Left ventricle myocardium inferior (tissue), 1 donor: Measurements from ENCODE around the gene PKP1. TPM values are rescaled to one million over a fixed set of nuclear protein-coding genes. Genes with fewer than 3 reads are reported as not detected.

ENCODE experiments used
- DNase-seq: peaks from one replicate; pipeline ENCODE4 v3.0.0-alpha.2; 2020
- H3K27ac ChIP-seq: fragments of 200-600 bp; replicated peaks from 2 replicates; pipeline ENCODE4 v1.8.0; 2021
- H3K27me3 ChIP-seq: fragments of 200-600 bp; 2 replicates; pipeline ENCODE4 v1.8.0; 2021; ENCODE audit warnings: low read depth
- H3K36me3 ChIP-seq: fragments of 200-600 bp; 2 replicates; pipeline ENCODE4 v1.8.0; 2021
- H3K4me1 ChIP-seq: fragments of 200-600 bp; 2 replicates; pipeline ENCODE4 v1.8.0; 2021
- H3K4me3 ChIP-seq: fragments of 200-600 bp; 2 replicates; pipeline ENCODE4 v1.8.0; 2021; ENCODE audit warnings: mild to moderate bottlenecking, moderate library complexity
- H3K9me3 ChIP-seq: fragments of 200-600 bp; replicated peaks from 2 replicates; pipeline ENCODE4 v1.8.0; 2021
- intact Hi-C: fragments of 100-400 bp; cut with micrococcal nuclease; formaldehyde crosslinking; loops from one replicate; pipeline ENCODE4 v1.11.0; 2022
- total RNA-seq: library from RNA; stranded (reverse); fragmentation: NEBNext Ultra II Directional; extraction: Animal tissue kit (Norgen Biotek cat#: 25700); gene quantifications from one replicate; pipeline ENCODE4 v1.2.1, GENCODE V29; 2021
- TF ChIP-seq, protein P1 (sequence below): fragments of 200-600 bp; IDR thresholded peaks from 2 replicates; pipeline ENCODE4 v1.8.0; 2021; ENCODE audit warnings: antibody characterized with exemption, mild to moderate bottlenecking, borderline replicate concordance
- donor health status: DM: no; HTN: yes; CAD: no; lungs with severe emphysema.

Gene PKP1
- total RNA-seq, 1 donor from 2014 or later: 0.38 TPM

GRCh38 chr1:201320168-201320788 lies 37.0 kb downstream of the PKP1 start:
- Histone ChIP-seq H3K27me3 (peaks cover under 1% of the 10 kb centered on the region), H3K36me3 (no peaks in the 10 kb centered on the region), H3K9me3 (no peaks in the 10 kb centered on the region), H3K4me3 (no peak overlapping the region), H3K4me1 (no peaks in the 10 kb centered on the region), H3K27ac (no peak overlapping the region)
- no peak for DNase-seq
- TF ChIP-seq, protein P1, sequence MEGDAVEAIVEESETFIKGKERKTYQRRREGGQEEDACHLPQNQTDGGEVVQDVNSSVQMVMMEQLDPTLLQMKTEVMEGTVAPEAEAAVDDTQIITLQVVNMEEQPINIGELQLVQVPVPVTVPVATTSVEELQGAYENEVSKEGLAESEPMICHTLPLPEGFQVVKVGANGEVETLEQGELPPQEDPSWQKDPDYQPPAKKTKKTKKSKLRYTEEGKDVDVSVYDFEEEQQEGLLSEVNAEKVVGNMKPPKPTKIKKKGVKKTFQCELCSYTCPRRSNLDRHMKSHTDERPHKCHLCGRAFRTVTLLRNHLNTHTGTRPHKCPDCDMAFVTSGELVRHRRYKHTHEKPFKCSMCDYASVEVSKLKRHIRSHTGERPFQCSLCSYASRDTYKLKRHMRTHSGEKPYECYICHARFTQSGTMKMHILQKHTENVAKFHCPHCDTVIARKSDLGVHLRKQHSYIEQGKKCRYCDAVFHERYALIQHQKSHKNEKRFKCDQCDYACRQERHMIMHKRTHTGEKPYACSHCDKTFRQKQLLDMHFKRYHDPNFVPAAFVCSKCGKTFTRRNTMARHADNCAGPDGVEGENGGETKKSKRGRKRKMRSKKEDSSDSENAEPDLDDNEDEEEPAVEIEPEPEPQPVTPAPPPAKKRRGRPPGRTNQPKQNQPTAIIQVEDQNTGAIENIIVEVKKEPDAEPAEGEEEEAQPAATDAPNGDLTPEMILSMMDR: no peak
- intact Hi-C loops: no loop called here

- H3K36me3 ChIP-seq: no peaks in the 10 kb centered on the region
- no peak overlapping the region for H3K4me3 ChIP-seq
- DNase-seq: no peak
- H3K4me1 ChIP-seq: no peaks in the 10 kb centered on the region
- intact Hi-C loops: no loop called here
- no peaks in the 10 kb centered on the region for H3K9me3 ChIP-seq
- TF ChIP-seq, protein P1: no peak
- H3K27ac ChIP-seq: no peak overlapping the region
- H3K27me3 ChIP-seq: no peaks in the 10 kb centered on the region
Measured at GRCh38 chr1:201321826-201322390, 38.6 kb downstream of the PKP1 start.

- DNase-seq: no peak
- Histone ChIP-seq H3K36me3 (no peaks in the 10 kb centered on the region), H3K27me3 (no peaks in the 10 kb centered on the region), H3K9me3 (no peaks in the 10 kb centered on the region), H3K27ac (no peak overlapping the region), H3K4me1 (no peaks in the 10 kb centered on the region), H3K4me3 (no peak overlapping the region)
- intact Hi-C loops: no loop called here
- TF ChIP-seq, protein P1: no peak
Measured at GRCh38 chr1:201322653-201323510, 39.6 kb downstream of the PKP1 start.

DNA sequence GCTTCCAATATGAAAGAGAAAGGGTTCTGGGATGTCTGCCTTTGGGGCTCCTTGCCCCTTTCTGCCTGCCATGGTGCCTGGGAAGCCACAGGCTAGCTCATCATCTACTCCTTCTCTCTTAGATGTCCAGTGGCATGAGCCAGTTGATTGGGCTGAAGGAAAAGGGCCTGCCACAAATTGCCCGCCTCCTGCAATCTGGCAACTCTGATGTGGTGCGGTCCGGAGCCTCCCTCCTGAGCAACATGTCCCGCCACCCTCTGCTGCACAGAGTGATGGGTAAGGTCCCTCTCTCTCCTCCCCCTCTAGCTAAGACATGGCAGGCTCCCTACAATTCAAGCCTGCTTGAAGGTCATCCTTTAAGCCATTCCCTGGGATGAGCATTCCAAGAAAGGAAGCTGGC lies 41.0 kb downstream of the PKP1 start:
- H3K27me3 ChIP-seq: no peaks in the 10 kb centered on the region

More for the DNA sequence above, 41.0 kb downstream of the PKP1 start:
- intact Hi-C loops: no loop called here
- TF ChIP-seq, protein P1: no peak
- no peaks in the 10 kb centered on the region for H3K36me3 ChIP-seq
- peaks cover 9% of the 10 kb centered on the region for H3K4me1 ChIP-seq
- no peaks in the 10 kb centered on the region for H3K9me3 ChIP-seq
- H3K4me3 ChIP-seq: no peak overlapping the region
- H3K27ac ChIP-seq: no peak overlapping the region
- DNase-seq: no peak
